Astrocyte (in vitro differentiated cells and primary cell): Measurements from ENCODE around the gene OR2A25.

ENCODE experiments used
- EZH2 ChIP-seq: IDR thresholded peaks from 2 replicates; pipeline ENCODE4 v1.6.1; 2012; ENCODE audit warnings: mild to moderate bottlenecking, low read length, inconsistent platforms; ENCODE audit not compliant: insufficient read depth
- TF ChIP-seq, protein P1 (sequence below): IDR thresholded peaks from 2 replicates; pipeline ENCODE4 v1.5.1; 2011; ENCODE audit warnings: low read depth, mild to moderate bottlenecking, inconsistent platforms, low read length, moderate library complexity; ENCODE audit not compliant: insufficient read depth

- TF ChIP-seq, protein P1, sequence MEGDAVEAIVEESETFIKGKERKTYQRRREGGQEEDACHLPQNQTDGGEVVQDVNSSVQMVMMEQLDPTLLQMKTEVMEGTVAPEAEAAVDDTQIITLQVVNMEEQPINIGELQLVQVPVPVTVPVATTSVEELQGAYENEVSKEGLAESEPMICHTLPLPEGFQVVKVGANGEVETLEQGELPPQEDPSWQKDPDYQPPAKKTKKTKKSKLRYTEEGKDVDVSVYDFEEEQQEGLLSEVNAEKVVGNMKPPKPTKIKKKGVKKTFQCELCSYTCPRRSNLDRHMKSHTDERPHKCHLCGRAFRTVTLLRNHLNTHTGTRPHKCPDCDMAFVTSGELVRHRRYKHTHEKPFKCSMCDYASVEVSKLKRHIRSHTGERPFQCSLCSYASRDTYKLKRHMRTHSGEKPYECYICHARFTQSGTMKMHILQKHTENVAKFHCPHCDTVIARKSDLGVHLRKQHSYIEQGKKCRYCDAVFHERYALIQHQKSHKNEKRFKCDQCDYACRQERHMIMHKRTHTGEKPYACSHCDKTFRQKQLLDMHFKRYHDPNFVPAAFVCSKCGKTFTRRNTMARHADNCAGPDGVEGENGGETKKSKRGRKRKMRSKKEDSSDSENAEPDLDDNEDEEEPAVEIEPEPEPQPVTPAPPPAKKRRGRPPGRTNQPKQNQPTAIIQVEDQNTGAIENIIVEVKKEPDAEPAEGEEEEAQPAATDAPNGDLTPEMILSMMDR, result no peak
- no peak for TF ChIP-seq EZH2
Observed at GRCh38 chr7:144098776-144099175, 29.2 kb downstream of the OR2A25 start.
